T-helper 2 cell (primary cell): ENCODE results near the gene POR.

Source experiments
- DNase-seq, 5 experiments: peaks; one replicate each; pipeline versions ENCODE4 v3.0.0 to v3.0.0-alpha.2; 2012 to 2022

The POR gene

GRCh38 chr7:75916685-75917634 is 2.0 kb downstream of the POR start:
- DNase-seq = no peak

DNA sequence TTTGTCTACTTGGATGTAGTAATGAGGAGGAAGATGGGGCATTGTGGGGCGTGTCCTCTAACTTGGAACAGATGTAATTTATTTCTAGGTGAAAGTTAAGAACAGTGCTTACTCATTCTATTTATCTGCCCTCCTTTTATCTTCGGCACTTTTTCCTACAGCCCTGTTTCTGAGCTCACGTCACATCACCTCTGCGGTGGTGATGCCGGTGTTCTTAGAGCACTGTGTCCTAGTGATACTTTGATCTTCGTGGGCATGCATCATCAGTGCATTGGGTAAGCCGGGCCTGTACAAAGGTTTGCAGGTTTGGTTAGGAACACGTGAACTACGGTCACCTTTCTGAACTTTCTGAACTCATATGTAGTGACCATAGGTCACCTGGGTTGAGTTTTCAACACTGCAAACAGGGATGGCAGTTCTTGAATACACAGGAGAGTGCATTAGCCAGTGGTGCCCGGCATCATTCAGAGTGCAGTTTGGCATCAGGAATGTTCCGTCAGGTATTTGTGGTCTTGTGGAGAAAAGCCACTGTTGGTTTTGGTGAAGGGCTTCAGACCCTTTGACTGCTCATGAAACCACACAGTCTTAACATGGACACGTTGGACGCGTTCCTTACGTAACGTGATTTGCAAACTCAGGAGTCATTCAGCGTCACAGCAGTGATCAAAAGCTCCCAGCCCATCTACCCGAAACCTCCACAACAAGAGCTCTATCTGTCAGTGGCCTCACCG is 5.6 kb downstream of the POR start:
- DNase-seq = peak in 2 of 5 experiments; percentile 16 to 63

DNA sequence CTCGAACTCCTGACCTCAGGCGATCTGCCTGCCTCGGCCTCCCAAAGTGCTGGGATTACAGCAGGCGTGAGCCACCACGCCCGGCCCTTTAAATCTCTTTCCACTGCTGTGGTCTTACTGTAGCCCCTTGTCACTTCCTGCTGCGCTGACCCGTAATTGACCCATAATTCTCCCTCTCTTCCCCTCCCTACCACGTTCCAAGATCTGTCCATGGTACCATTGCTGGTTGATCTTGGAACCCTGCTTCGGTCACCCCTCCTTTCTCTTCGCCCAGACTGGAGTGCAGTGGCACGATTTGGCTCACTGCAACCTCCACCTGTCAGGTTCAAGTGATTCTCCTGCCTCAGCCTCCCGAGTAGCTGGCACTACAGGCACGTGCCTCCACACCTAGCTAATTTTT is 6.5 kb downstream of the POR start:
- no peak for DNase-seq

DNA sequence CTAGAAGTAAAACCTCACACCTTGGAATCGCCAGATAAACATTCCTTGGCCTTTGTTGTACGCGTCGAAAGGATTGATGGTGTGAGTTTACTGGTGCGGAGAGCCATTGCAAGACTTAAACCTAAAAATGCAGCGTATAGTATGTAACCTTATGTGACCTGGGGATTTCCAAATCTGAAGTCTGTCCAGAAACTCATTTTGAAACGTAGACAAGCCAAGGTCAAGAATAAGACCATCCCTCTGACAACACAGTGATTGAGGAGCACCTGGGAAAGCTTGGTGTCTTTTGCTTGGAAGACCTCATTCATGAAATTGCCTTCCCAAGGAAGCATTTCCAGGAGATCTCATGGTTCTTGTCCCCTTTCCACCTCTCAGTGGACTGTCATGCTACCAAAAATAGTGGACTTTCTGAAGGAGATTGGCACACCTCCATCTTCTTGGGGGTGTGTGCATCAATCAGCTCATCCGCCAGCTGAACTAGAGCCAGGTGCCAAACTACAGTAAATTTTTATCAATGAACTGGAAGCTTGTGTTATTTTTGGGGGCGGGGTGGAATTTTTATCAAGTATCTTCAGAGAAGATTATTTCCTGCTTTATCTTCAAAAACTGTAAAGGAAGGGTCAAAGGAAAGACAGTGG is 8.1 kb downstream of the POR start:
- no peak for DNase-seq

DNA sequence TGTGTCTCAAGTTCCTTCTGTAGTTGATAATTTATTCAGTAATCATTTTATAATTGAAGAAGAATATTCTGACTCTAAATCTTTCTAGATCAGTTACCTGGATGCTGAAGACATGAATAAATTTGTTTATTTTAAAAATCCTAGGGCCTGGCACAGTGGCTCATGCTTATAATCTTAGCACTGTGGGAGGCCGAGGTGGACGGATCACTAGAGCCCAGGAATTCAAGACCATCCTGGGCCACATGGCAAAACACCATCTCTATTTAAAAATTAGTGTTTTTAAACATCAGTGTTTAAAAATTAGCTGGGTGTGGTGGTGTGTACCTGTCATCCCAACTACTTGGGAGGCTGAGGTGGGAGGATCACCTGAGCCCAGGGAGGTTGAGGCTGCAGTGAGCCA is 9.3 kb downstream of the POR start:
- DNase-seq = no peak

DNA sequence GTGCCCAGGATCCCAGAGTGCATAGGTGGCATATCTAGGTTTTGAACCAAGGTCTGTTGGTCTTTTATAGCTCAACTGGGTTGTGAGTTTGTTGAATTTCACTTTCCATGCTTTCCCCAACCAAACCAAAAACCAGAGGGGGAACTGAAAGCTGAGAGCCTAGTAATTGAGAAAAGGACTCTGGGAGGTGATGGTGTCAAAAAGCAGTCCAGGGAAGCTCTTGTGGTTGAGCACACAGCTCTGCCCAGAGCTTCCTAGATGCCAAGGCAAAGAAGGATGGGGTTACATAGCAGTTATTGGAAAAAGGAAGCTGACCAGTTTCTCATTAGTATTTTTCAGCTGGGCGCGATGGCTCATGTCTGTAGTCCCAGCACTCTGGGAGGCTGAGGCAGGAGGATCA is 9.9 kb downstream of the POR start:
- DNase-seq = no peak

- no peak for DNase-seq
Measured at GRCh38 chr7:75925717-75926435, 10.9 kb downstream of the POR start.

- DNase-seq = peak in 2 of 5 experiments; percentile 22 to 27
Measured at GRCh38 chr7:75928568-75928914, 13.6 kb downstream of the POR start.

GRCh38 chr7:75931680-75932079 is 16.7 kb downstream of the POR start:
- no peak for DNase-seq

- no peak for DNase-seq
Measured at GRCh38 chr7:75937958-75938786, 23.2 kb downstream of the POR start.

- no peak for DNase-seq
Measured at GRCh38 chr7:75938921-75939320, 24.0 kb downstream of the POR start.

DNA sequence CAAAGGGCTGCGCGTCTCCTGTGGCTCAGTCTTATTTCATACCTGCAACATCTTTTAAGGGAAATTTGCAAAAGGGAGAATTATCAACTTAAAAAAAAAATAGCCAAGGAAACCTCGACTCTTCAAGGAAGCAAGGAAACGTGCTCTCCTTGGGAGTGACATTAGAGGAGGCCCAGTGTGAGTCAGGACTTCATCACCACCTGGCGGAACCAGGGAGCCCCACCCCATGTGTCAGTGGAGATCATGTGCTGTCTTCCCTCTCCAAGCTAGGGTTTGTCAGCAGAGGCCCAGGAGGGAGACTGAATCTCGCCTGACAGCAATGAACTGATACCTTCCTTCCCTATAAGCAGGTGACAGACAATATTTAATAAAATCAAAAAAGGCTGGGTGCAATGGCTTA is 28.9 kb downstream of the POR start:
- DNase-seq = no peak

- DNase-seq = no peak
Measured at GRCh38 chr7:75944507-75944906, 29.6 kb downstream of the POR start.

- DNase-seq = peak in 1 of 5 experiments; percentile 16
Measured at GRCh38 chr7:75945297-75946168, 30.6 kb downstream of the POR start.

DNA sequence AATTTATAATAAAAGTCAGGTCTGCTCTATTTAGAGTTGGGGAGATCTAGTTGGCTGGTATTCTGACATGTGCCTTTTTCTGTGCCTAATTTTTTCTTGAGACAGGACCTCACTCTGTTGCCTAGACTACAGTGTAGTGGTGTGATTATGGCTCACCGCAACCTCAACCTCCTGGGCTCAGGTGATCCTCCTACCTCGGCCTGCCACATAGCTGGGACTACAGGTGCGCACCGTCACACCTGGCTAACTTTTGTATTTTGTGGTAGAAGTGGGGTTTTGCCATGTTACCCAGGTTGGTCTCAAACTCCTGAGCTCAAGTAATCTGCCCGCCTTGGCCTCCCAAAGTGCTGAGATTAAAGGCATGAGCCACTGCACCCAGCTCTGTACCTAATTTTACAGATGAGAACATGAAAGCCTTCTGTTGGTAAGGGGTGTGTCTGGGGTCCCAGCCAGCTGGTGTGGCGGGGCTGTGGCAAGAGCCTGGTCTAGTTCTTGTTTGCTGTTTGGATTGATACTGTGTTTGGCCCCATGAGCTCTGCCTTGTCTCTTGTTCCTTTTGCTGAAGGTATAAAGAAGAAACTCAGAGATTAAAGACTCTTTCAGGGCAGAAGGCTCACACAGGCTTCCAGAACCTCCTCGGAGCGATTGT is 31.4 kb downstream of the POR start:
- no peak for DNase-seq

DNA sequence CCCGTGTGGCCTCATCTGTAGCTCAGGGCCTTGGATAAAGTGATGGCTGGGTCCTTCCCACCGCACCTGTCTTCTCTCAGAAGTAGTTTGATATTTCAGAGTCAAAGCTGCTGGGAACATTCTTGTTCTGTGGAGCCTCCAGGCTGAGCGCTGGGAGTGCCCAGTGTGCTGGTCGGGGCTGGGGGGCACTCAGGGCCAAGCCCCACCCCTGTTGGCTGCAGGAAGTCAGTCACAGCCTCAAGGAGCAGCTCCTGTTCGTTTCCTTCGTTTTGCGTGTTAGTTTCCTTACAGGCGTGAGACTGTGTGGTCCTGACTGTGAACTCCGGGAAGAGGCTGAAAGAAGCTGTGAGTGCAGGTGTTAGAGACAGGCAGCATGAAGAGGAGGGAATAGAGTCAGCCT is 33.2 kb downstream of the POR start:
- DNase-seq = no peak

- DNase-seq = no peak
Measured at GRCh38 chr7:75950111-75950681, 35.2 kb downstream of the POR start.

DNA sequence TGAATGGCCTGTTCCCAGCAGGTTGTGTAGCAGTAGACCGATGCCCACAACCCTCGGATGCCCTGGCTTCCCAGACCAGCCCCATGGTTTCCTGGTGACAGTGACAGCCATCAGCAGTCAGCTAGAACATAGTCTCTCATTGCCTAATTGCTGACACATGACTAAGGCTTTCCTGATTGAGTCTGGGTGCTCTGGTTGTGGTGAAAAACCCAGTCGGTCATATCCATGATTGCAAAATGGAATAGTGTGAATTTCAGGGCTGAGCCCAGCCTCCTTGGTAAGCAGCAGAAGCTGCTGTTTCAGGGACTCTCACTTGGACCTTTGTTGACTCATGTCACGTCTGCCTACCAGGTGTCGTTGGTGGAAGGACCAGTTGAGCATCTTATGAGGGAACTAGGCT is 36.6 kb downstream of the POR start:
- no peak for DNase-seq

DNA sequence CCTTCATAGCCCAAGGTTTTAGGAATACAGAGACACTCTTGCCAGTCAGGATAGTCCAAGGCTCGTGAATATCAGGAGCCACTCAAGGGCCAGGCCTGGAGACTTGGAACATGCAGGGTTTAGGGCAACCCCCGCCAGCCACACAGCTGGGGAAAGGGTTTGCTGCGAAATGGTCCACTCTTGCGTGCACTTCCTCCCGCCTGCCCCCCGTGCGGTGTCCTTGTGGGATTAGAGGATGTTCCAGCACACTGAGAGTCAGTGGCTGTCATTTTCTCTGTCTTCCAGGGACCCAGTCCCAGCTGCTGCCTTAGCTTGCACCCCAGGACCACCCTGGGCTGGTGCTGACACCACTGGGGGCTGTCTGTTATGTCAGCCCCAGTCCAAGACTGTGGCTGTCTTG is 38.5 kb downstream of the POR start:
- no peak for DNase-seq

DNA sequence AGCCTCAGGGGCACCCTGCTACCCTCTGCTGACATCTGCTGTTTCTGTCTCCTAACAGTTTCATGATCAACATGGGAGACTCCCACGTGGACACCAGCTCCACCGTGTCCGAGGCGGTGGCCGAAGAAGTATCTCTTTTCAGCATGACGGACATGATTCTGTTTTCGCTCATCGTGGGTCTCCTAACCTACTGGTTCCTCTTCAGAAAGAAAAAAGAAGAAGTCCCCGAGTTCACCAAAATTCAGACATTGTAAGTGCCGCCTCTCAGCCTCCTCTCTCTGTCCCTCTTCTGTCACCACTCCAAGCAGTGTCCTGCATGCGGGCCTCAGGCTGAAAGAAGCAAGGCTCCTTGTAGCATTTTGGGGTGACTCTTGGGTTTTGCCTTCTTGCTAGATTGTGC is 39.0 kb downstream of the POR start:
- DNase-seq = no peak
